SK-N-SH (cell line): Measurements from ENCODE around the gene PAQR5. TPM values are rescaled to one million over a fixed set of nuclear protein-coding genes. Genes with fewer than 3 reads are reported as not detected.

Experiments used
- CTCF ChIA-PET: fragments of 300-600, 350-600 bp; formaldehyde crosslinking; extraction: SDS; loops from one replicate; lab custom pipeline; 2021; lab: Yijun Ruan, JAX
- POLR2A ChIA-PET: fragments of 350-600 bp; sonication (Branson Sonifier 250); formaldehyde crosslinking; extraction: SDS; loops from one replicate; lab custom pipeline; 2020; ENCODE audit warnings: antibody characterized with exemption, inconsistent platforms; lab: Yijun Ruan, JAX
- DNase-seq: peaks from one replicate; pipeline ENCODE4 v3.0.0; 2012
- H2AFZ ChIP-seq: fragments of 200-600 bp; sonication (generic); 2 replicates; pipeline ENCODE4 v1.8.1; 2016; ENCODE audit warnings: antibody characterized with exemption, mild to moderate bottlenecking, low read depth
- H3F3A ChIP-seq: fragments of 200-600 bp; sonication (generic); replicated peaks from 2 replicates; pipeline ENCODE3; 2016; ENCODE audit warnings: antibody characterized with exemption, mild to moderate bottlenecking; ENCODE audit not compliant: insufficient read depth
- H3K27ac ChIP-seq, 2 experiments: fragments of 200-500 bp in 1 of 2; fragments of 200-600 bp in 1 of 2; sonication (Bioruptor generic) in 1 of 2; sonication (generic), shearing (Covaris generic) in 1 of 2; 2 replicates each; pipeline versions ENCODE4 v1.5.1 to v1.6.1; 2014 to 2016; ENCODE audit warnings: low read depth in 2 of 2, inconsistent platforms in 1 of 2, low read length in 1 of 2, mild to moderate bottlenecking in 1 of 2, mixed read lengths in 1 of 2
- H3K27me3 ChIP-seq: fragments of 200-600 bp; sonication (generic), shearing (Covaris generic); 2 replicates; pipeline ENCODE4 v1.6.1; 2016; ENCODE audit warnings: mixed run types; ENCODE audit not compliant: insufficient read depth
- H3K36me3 ChIP-seq, 2 experiments: fragments of 200-500 bp in 1 of 2; fragments of 200-600 bp in 1 of 2; sonication (Bioruptor generic) in 1 of 2; sonication (generic) in 1 of 2; replicated peaks in 1 of 2; 2 replicates each; pipeline versions ENCODE3 to v1.5.1; 2014 to 2016; ENCODE audit warnings: low read length in 1 of 2, mild to moderate bottlenecking in 1 of 2; ENCODE audit not compliant: insufficient read depth in 2 of 2, control insufficient read depth in 1 of 2
- H3K4me1 ChIP-seq, 2 experiments: fragments of 200-500 bp in 1 of 2; fragments of 200-600 bp in 1 of 2; sonication (Bioruptor generic) in 1 of 2; sonication (generic), shearing (Covaris generic) in 1 of 2; 2 replicates each; pipeline versions ENCODE4 v1.5.1 to v1.6.1; 2014 to 2016; ENCODE audit warnings: low read depth in 1 of 2, low read length in 1 of 2, mixed run types in 1 of 2; ENCODE audit not compliant: insufficient read depth in 2 of 2, control insufficient read depth in 1 of 2
- H3K4me2 ChIP-seq: fragments of 200-600 bp; sonication (generic), shearing (Covaris generic); 2 replicates; pipeline ENCODE4 v1.6.1; 2017; ENCODE audit warnings: mixed run types
- H3K4me3 ChIP-seq, 2 experiments: fragments of 200-500 bp in 1 of 2; fragments of 200-600 bp in 1 of 2; sonication (Bioruptor generic) in 1 of 2; sonication (generic), shearing (Covaris generic) in 1 of 2; 2 replicates each; pipeline versions ENCODE4 v1.5.1 to v1.8.1; 2014 to 2016; ENCODE audit warnings: low read depth in 2 of 2, inconsistent platforms in 1 of 2, low read length in 1 of 2, mild to moderate bottlenecking in 1 of 2, mixed read lengths in 1 of 2, moderate library complexity in 1 of 2
- H3K79me2 ChIP-seq: fragments of 200-600 bp; sonication (generic); 2 replicates; pipeline ENCODE4 v1.8.1; 2017; ENCODE audit warnings: mild to moderate bottlenecking; ENCODE audit not compliant: insufficient read depth
- H3K9ac ChIP-seq: fragments of 200-600 bp; sonication (generic); 2 replicates; pipeline ENCODE4 v1.6.1; 2017; ENCODE audit warnings: mixed run types
- H3K9me2 ChIP-seq: fragments of 200-600 bp; sonication (generic); 2 replicates; pipeline ENCODE4 v1.6.1; 2017; ENCODE audit warnings: mixed run types
- H3K9me3 ChIP-seq: fragments of 200-600 bp; sonication (generic); 2 replicates; pipeline ENCODE4 v1.6.1; 2017; ENCODE audit warnings: mixed run types, mild to moderate bottlenecking, moderate library complexity
- H4K20me1 ChIP-seq: fragments of 200-600 bp; sonication (generic); 2 replicates; pipeline ENCODE4 v1.6.1; 2017; ENCODE audit warnings: mild to moderate bottlenecking, mixed run types; ENCODE audit not compliant: insufficient read depth
- FOXJ3 ChIP-seq: sonication (generic); formaldehyde crosslinking; IDR thresholded peaks from 2 replicates; pipeline ENCODE4 v1.5.1; 2020; ENCODE audit warnings: mild to moderate bottlenecking, missing genetic modification reagents
- NFIC ChIP-seq: IDR thresholded peaks from 2 replicates; pipeline ENCODE4 v1.4.0; 2012; ENCODE audit warnings: borderline replicate concordance
- RFX5 ChIP-seq: IDR thresholded peaks from 2 replicates; pipeline ENCODE4 v1.6.1; 2012; ENCODE audit warnings: mild to moderate bottlenecking, improper control_type of control experiment, low read length
- SIN3A ChIP-seq: IDR thresholded peaks from 2 replicates; pipeline ENCODE4 v1.6.1; 2012; ENCODE audit warnings: low read depth, mild to moderate bottlenecking, low read length, moderate library complexity, borderline replicate concordance
- TAF1 ChIP-seq: IDR thresholded peaks from 2 replicates; pipeline ENCODE4 v1.6.1; 2012; ENCODE audit warnings: low read depth, mild to moderate bottlenecking, low read length, moderate library complexity, borderline replicate concordance
- WGBS: methylation state at CpG from one replicate; pipeline ENCODE4 v1.1.6; 2017; ENCODE audit warnings: low lambda C conversion rate; 5-methylcytosine and 5-hydroxymethylcytosine counted together
- polyA plus RNA-seq, 3 experiments: library from polyadenylated mRNA; depleted of rRNA; stranded (reverse); fragments of >200 nt; gene quantifications; 2 replicates each; pipeline ENCODE4 v1.2.3, GENCODE V29; 2012
- TF ChIP-seq, protein P1 (sequence below): IDR thresholded peaks from 2 replicates; pipeline ENCODE4 v1.6.1; 2012; ENCODE audit warnings: mild to moderate bottlenecking, low read depth, low read length, moderate library complexity
- TF ChIP-seq, protein P2 (sequence below): fragments of 200-600 bp; sonication (generic); IDR thresholded peaks from 2 replicates; pipeline ENCODE4 v1.6.1; 2017; ENCODE audit warnings: antibody characterized with exemption, mild to moderate bottlenecking, moderate library complexity
- TF ChIP-seq, protein P3 (sequence below): fragments of 150-350 bp; IDR thresholded peaks from 2 replicates; pipeline ENCODE4 v1.6.1; 2017; ENCODE audit warnings: antibody characterized with exemption, low read length, low read depth, borderline replicate concordance

Gene PAQR5
- polyA plus RNA-seq, 1 of the 3 experiments (the other 2 are of a cell fraction), result 3.9 TPM

DNA sequence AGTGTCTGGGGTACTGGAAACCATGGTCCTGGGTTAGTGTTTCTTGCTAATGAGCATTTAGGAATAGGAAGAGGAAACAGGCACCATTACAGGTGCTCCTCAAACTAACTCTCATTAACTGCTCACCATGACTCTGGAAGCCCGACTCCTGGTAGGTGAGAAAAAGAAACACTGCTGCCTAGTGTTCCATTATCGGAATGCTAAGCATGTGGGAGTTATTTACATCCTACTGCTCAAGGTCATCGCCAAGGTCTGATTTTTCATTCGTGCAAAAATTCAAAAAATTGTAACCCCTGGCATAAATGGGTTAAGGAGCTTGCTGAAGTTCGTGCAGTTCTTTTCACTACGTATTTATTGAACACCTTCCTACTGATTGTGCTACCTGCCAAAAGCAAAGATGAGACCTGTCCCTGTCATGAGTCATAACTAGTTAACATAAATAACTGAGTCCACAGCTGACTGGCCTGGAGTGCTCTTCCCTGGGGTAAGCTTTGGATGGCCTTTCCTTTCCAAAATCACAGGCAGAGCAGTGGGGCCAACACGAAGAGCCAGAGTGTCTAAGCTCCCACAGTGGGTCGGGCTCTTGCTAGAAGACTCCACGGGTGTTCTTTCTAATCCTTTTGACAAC, 22.7 kb upstream of the PAQR5 start:
- no peak for DNase-seq
- no peaks in the 10 kb centered on the region for H3K79me2 ChIP-seq
- no peaks in the 10 kb centered on the region for H3K9me3 ChIP-seq
- H3K4me3 ChIP-seq, result no peak overlapping the region
- H3K4me1 ChIP-seq, result no peaks in the 10 kb centered on the region; a peak in 2 of 4 replicates
- H3K27ac ChIP-seq, result no peak overlapping the region
- H3F3A ChIP-seq, result no peaks in the 10 kb centered on the region
- POLR2A ChIA-PET, result no interaction called here
- TF ChIP-seq, protein P1, sequence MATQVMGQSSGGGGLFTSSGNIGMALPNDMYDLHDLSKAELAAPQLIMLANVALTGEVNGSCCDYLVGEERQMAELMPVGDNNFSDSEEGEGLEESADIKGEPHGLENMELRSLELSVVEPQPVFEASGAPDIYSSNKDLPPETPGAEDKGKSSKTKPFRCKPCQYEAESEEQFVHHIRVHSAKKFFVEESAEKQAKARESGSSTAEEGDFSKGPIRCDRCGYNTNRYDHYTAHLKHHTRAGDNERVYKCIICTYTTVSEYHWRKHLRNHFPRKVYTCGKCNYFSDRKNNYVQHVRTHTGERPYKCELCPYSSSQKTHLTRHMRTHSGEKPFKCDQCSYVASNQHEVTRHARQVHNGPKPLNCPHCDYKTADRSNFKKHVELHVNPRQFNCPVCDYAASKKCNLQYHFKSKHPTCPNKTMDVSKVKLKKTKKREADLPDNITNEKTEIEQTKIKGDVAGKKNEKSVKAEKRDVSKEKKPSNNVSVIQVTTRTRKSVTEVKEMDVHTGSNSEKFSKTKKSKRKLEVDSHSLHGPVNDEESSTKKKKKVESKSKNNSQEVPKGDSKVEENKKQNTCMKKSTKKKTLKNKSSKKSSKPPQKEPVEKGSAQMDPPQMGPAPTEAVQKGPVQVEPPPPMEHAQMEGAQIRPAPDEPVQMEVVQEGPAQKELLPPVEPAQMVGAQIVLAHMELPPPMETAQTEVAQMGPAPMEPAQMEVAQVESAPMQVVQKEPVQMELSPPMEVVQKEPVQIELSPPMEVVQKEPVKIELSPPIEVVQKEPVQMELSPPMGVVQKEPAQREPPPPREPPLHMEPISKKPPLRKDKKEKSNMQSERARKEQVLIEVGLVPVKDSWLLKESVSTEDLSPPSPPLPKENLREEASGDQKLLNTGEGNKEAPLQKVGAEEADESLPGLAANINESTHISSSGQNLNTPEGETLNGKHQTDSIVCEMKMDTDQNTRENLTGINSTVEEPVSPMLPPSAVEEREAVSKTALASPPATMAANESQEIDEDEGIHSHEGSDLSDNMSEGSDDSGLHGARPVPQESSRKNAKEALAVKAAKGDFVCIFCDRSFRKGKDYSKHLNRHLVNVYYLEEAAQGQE, result no peak
- TF ChIP-seq SIN3A, result no peak
- TF ChIP-seq NFIC, result no peak
- no peak for TF ChIP-seq TAF1
- TF ChIP-seq, protein P2, sequence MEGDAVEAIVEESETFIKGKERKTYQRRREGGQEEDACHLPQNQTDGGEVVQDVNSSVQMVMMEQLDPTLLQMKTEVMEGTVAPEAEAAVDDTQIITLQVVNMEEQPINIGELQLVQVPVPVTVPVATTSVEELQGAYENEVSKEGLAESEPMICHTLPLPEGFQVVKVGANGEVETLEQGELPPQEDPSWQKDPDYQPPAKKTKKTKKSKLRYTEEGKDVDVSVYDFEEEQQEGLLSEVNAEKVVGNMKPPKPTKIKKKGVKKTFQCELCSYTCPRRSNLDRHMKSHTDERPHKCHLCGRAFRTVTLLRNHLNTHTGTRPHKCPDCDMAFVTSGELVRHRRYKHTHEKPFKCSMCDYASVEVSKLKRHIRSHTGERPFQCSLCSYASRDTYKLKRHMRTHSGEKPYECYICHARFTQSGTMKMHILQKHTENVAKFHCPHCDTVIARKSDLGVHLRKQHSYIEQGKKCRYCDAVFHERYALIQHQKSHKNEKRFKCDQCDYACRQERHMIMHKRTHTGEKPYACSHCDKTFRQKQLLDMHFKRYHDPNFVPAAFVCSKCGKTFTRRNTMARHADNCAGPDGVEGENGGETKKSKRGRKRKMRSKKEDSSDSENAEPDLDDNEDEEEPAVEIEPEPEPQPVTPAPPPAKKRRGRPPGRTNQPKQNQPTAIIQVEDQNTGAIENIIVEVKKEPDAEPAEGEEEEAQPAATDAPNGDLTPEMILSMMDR, result no peak
- no peak for TF ChIP-seq FOXJ3 (CRISPR knock-in tag)
- no peak overlapping the region for H3K4me2 ChIP-seq
- no peaks in the 10 kb centered on the region for H3K36me3 ChIP-seq
- no peaks in the 10 kb centered on the region for H3K9me2 ChIP-seq
- CTCF ChIA-PET, result interaction anchor here (1.0 to 2.1 kb wide), 5 partner anchors 10 to 217 kb away, joined by 3 to 7 read pairs (median 4); no protein-coding TSS in a partner anchor
- 84% methylated on average over 9 of the region's 9 CpGs for WGBS
- no peaks in the 10 kb centered on the region for H4K20me1 ChIP-seq
- no peaks in the 10 kb centered on the region for H3K27me3 ChIP-seq
- H2AFZ ChIP-seq, result no peak overlapping the region
- no peak overlapping the region for H3K9ac ChIP-seq

GRCh38 chr15:69277316-69277715, 21.4 kb upstream of the PAQR5 start:
- H4K20me1 ChIP-seq, result no peaks in the 10 kb centered on the region
- CTCF ChIA-PET, result interaction anchor here (1.2 to 3.5 kb wide), 4 partner anchors 14 to 224 kb away, joined by 3 to 11 read pairs (median 6); no protein-coding TSS in a partner anchor
- DNase-seq, result no peak
- TF ChIP-seq RFX5, result no peak
- TF ChIP-seq, protein P3, sequence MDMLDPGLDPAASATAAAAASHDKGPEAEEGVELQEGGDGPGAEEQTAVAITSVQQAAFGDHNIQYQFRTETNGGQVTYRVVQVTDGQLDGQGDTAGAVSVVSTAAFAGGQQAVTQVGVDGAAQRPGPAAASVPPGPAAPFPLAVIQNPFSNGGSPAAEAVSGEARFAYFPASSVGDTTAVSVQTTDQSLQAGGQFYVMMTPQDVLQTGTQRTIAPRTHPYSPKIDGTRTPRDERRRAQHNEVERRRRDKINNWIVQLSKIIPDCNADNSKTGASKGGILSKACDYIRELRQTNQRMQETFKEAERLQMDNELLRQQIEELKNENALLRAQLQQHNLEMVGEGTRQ, result no peak
- 92% methylated on average over 9 of the region's 9 CpGs for WGBS
- H3K4me1 ChIP-seq, result no peaks in the 10 kb centered on the region; a peak in 2 of 4 replicates
- no peaks in the 10 kb centered on the region for H3K27me3 ChIP-seq
- H3K9me2 ChIP-seq, result no peaks in the 10 kb centered on the region
- no peak overlapping the region for H3K9ac ChIP-seq
- no peak overlapping the region for H3K4me3 ChIP-seq
- H2AFZ ChIP-seq, result no peak overlapping the region
- POLR2A ChIA-PET, result no interaction called here
- H3K27ac ChIP-seq, result no peak overlapping the region
- H3K36me3 ChIP-seq, result no peaks in the 10 kb centered on the region
- no peaks in the 10 kb centered on the region for H3K79me2 ChIP-seq
- H3K4me2 ChIP-seq, result no peak overlapping the region
- no peaks in the 10 kb centered on the region for H3F3A ChIP-seq
- no peaks in the 10 kb centered on the region for H3K9me3 ChIP-seq
